ENCODE results near the gene CDK5R1. TPM values are rescaled to one million over a fixed set of nuclear protein-coding genes. Genes with fewer than 3 reads are reported as not detected.

CDK5R1 gene
- total RNA-seq, 1 donor from 2014 or later, result 1.8 TPM

- no peak overlapping the region for H3K4me3 Mint-ChIP-seq (ENCODE audit: unreplicated experiment)
- TF ChIP-seq CTCF (IDR thresholded peaks at IDR 0.05), result no peak
- DNase-seq (ENCODE audit: extremely low spot score, unreplicated experiment), result no peak
- no peaks in the 10 kb centered on the region for H3K9me3 Mint-ChIP-seq (ENCODE audit: unreplicated experiment)
- H3K27me3 Mint-ChIP-seq (ENCODE audit: unreplicated experiment), result no peaks in the 10 kb centered on the region
- H3K36me3 Mint-ChIP-seq (ENCODE audit: unreplicated experiment), result peaks cover 52% of the 10 kb centered on the region
- no peak overlapping the region for H3K27ac Mint-ChIP-seq (ENCODE audit: unreplicated experiment)
- peaks cover 5% of the 10 kb centered on the region for H3K4me1 Mint-ChIP-seq (ENCODE audit: unreplicated experiment)
Observed at GRCh38 chr17:32451879-32452278, 34.9 kb upstream of the CDK5R1 start.

DNA sequence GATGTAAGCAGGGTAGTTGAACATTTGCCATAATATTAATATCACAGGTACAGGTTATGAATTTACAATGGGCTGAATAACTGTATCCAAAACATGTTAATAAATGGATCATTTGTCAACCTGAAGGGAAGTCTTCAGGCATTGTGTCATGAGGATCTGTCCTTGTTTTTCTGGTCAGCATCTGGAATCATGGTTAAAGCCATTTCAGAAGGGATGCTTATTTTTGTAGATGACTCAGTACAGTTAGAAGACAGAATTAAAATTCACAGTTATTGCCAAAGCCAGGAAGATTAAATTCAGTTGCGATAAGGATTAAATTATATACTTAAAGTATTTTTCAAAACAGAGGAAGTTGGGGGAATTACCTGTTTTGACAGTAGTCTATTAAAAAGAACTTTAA, 34.5 kb upstream of the CDK5R1 start:
- no peak for DNase-seq (ENCODE audit: extremely low spot score, unreplicated experiment)
- TF ChIP-seq CTCF (IDR thresholded peaks at IDR 0.05), result no peak
- Mint-ChIP-seq H3K4me1 (ENCODE audit: unreplicated experiment) (peaks cover 2% of the 10 kb centered on the region), H3K36me3 (ENCODE audit: unreplicated experiment) (peaks cover 51% of the 10 kb centered on the region), H3K27ac (ENCODE audit: unreplicated experiment) (no peak overlapping the region), H3K27me3 (ENCODE audit: unreplicated experiment) (no peaks in the 10 kb centered on the region), H3K9me3 (ENCODE audit: unreplicated experiment) (no peaks in the 10 kb centered on the region), H3K4me3 (ENCODE audit: unreplicated experiment) (no peak overlapping the region)

DNA sequence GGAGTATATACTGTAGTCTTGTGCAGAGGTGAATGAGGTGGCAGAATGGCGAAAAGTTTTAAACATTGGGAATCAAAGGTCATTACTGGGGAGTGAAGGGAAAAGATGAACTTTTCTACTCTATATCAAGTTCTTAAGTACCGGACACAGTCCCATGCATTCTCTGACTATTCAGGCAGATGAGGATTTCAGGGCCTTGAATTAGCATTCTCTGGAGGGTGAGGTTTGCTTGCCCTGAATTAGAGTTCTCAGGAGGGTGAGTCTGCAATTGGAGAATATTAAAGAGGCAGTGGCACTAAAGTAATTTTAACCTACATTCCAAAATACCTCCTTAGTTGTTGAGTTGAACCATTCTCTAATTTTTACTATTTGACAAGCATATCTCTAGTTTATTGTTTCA, 33.4 kb upstream of the CDK5R1 start:
- H3K27me3 Mint-ChIP-seq (ENCODE audit: unreplicated experiment), result no peaks in the 10 kb centered on the region
- peaks cover 58% of the 10 kb centered on the region for H3K36me3 Mint-ChIP-seq (ENCODE audit: unreplicated experiment)
- no peaks in the 10 kb centered on the region for H3K9me3 Mint-ChIP-seq (ENCODE audit: unreplicated experiment)
- peaks cover 2% of the 10 kb centered on the region for H3K4me1 Mint-ChIP-seq (ENCODE audit: unreplicated experiment)
- no peak overlapping the region for H3K4me3 Mint-ChIP-seq (ENCODE audit: unreplicated experiment)
- no peak for DNase-seq (ENCODE audit: extremely low spot score, unreplicated experiment)
- TF ChIP-seq CTCF (IDR thresholded peaks at IDR 0.05), result no peak
- H3K27ac Mint-ChIP-seq (ENCODE audit: unreplicated experiment), result no peak overlapping the region

DNA sequence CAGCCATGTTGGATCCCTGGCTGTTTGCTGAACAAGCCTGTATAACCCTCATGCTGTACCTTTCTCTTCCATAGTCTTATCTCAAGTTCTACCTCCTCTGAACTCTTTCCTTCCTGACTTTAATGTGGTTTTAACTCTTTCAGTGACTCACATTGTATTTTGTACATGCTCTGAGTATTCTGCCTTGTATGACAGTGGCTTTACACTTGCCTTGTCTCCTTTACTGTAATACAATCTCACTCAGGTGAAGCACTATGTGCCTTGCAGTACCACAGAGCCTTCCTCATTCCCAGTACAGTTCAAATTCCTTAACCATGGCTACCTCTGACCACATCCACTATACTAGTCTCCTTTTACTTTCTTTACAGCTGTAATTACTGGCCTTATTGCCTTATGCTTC, 28.4 kb upstream of the CDK5R1 start:
- TF ChIP-seq CTCF (IDR thresholded peaks at IDR 0.05), result no peak
- Mint-ChIP-seq H3K4me3 (ENCODE audit: unreplicated experiment) (no peak overlapping the region), H3K36me3 (ENCODE audit: unreplicated experiment) (peaks cover 54% of the 10 kb centered on the region), H3K27me3 (ENCODE audit: unreplicated experiment) (no peaks in the 10 kb centered on the region), H3K4me1 (ENCODE audit: unreplicated experiment) (no peaks in the 10 kb centered on the region), H3K27ac (ENCODE audit: unreplicated experiment) (no peak overlapping the region), H3K9me3 (ENCODE audit: unreplicated experiment) (no peaks in the 10 kb centered on the region)
- DNase-seq (ENCODE audit: extremely low spot score, unreplicated experiment), result no peak

DNA sequence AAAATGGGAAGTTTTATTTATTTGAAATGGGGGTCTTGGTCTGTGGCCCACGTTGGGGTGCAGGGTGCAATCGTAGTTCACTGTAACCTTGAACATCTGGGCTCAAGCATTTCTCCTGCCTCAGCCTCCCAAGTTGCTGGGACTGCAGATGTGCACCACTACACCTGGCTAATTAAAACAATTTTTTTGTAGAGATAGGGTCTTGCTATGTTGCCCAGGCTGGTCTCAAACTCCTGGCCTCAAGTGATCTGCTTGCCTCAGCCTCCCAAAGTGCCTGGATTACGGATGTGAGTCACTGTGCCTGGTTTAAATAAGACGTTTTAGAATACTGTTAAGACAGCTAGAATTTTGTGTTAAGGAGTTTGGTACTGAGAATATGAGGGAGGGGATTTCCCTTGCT, 26.7 kb upstream of the CDK5R1 start:
- H3K36me3 Mint-ChIP-seq (ENCODE audit: unreplicated experiment), result peaks cover 51% of the 10 kb centered on the region
- H3K9me3 Mint-ChIP-seq (ENCODE audit: unreplicated experiment), result no peaks in the 10 kb centered on the region
- H3K27ac Mint-ChIP-seq (ENCODE audit: unreplicated experiment), result no peak overlapping the region
- no peaks in the 10 kb centered on the region for H3K27me3 Mint-ChIP-seq (ENCODE audit: unreplicated experiment)
- no peaks in the 10 kb centered on the region for H3K4me1 Mint-ChIP-seq (ENCODE audit: unreplicated experiment)
- no peak for DNase-seq (ENCODE audit: extremely low spot score, unreplicated experiment)
- no peak overlapping the region for H3K4me3 Mint-ChIP-seq (ENCODE audit: unreplicated experiment)
- TF ChIP-seq CTCF (IDR thresholded peaks at IDR 0.05), result no peak

All from osteocyte (in vitro differentiated cells).